ENCODE measurements around the gene RELT.

Gene RELT

GRCh38 chr11:73345481-73346160 is 30.6 kb upstream of the RELT start:
- Histone ChIP-seq H3K36me3 (ENCODE audit: insufficient read depth, low read length) (no peaks in the 10 kb centered on the region), H3K9ac (ENCODE audit: low read length) (no peak overlapping the region), H3K9me3 (ENCODE audit: low read length) (no peaks in the 10 kb centered on the region), H3K27ac (ENCODE audit: low read depth, low read length, poor library complexity, severe bottlenecking) (no peak overlapping the region), H3K27me3 (ENCODE audit: insufficient read depth, low read length) (no peaks in the 10 kb centered on the region; the same call in 1 of the 2 replicates), H3K4me1 (ENCODE audit: insufficient read depth, low read length, severe bottlenecking) (no peaks in the 10 kb centered on the region), H4K20me1 (ENCODE audit: insufficient read depth, low read length) (no peaks in the 10 kb centered on the region), H3K79me2 (ENCODE audit: insufficient read depth, low read length) (no peaks in the 10 kb centered on the region), H3K9me2 (ENCODE audit: low read depth, low read length) (no peaks in the 10 kb centered on the region), H3K4me3 (ENCODE audit: low read depth, low read length, poor library complexity, severe bottlenecking) (no peak overlapping the region), H3F3A (ENCODE audit: insufficient read depth, low read length) (no peaks in the 10 kb centered on the region), H2AFZ (ENCODE audit: low read length) (no peak overlapping the region), H3K4me2 (ENCODE audit: low read length) (no peak overlapping the region)
- TF ChIP-seq EZH2 (IDR thresholded peaks at IDR 0.05; ENCODE audit: borderline replicate concordance, low read length) (no peak), CTCF (IDR thresholded peaks at IDR 0.05; ENCODE audit: low read length) (no peak)

- Histone ChIP-seq H3K4me2 (ENCODE audit: low read length) (no peak overlapping the region), H3K79me2 (ENCODE audit: insufficient read depth, low read length) (no peaks in the 10 kb centered on the region), H3K27me3 (ENCODE audit: insufficient read depth, low read length) (no peaks in the 10 kb centered on the region; the same call in 1 of the 2 replicates), H3K9me2 (ENCODE audit: low read depth, low read length) (no peaks in the 10 kb centered on the region), H3K9ac (ENCODE audit: low read length) (no peak overlapping the region), H3K9me3 (ENCODE audit: low read length) (no peaks in the 10 kb centered on the region), H2AFZ (ENCODE audit: low read length) (no peak overlapping the region), H3K27ac (ENCODE audit: low read depth, low read length, poor library complexity, severe bottlenecking) (no peak overlapping the region), H3K4me1 (ENCODE audit: insufficient read depth, low read length, severe bottlenecking) (no peaks in the 10 kb centered on the region), H3F3A (ENCODE audit: insufficient read depth, low read length) (no peaks in the 10 kb centered on the region), H3K36me3 (ENCODE audit: insufficient read depth, low read length) (no peaks in the 10 kb centered on the region), H3K4me3 (ENCODE audit: low read depth, low read length, poor library complexity, severe bottlenecking) (no peak overlapping the region), H4K20me1 (ENCODE audit: insufficient read depth, low read length) (no peaks in the 10 kb centered on the region)
- no peak for TF ChIP-seq CTCF (IDR thresholded peaks at IDR 0.05; ENCODE audit: low read length)
- no peak for TF ChIP-seq EZH2 (IDR thresholded peaks at IDR 0.05; ENCODE audit: borderline replicate concordance, low read length)
Observed at GRCh38 chr11:73346186-73346935, 29.8 kb upstream of the RELT start.

GRCh38 chr11:73347067-73347466 is 29.1 kb upstream of the RELT start:
- no peak overlapping the region for H2AFZ ChIP-seq (ENCODE audit: low read length)
- no peaks in the 10 kb centered on the region for H3K9me2 ChIP-seq (ENCODE audit: low read depth, low read length)
- no peaks in the 10 kb centered on the region for H3K9me3 ChIP-seq (ENCODE audit: low read length)
- TF ChIP-seq CTCF (IDR thresholded peaks at IDR 0.05; ENCODE audit: low read length) (no peak), EZH2 (IDR thresholded peaks at IDR 0.05; ENCODE audit: borderline replicate concordance, low read length) (no peak)
- no peak overlapping the region for H3K4me3 ChIP-seq (ENCODE audit: low read depth, low read length, poor library complexity, severe bottlenecking)
- H3K9ac ChIP-seq (ENCODE audit: low read length), result no peak overlapping the region
- no peaks in the 10 kb centered on the region for H3F3A ChIP-seq (ENCODE audit: insufficient read depth, low read length)
- H3K36me3 ChIP-seq (ENCODE audit: insufficient read depth, low read length), result no peaks in the 10 kb centered on the region
- H3K27ac ChIP-seq (ENCODE audit: low read depth, low read length, poor library complexity, severe bottlenecking), result no peak overlapping the region
- no peaks in the 10 kb centered on the region for H3K4me1 ChIP-seq (ENCODE audit: insufficient read depth, low read length, severe bottlenecking)
- no peaks in the 10 kb centered on the region; the same call in 1 of the 2 replicates for H3K27me3 ChIP-seq (ENCODE audit: insufficient read depth, low read length)
- no peaks in the 10 kb centered on the region for H4K20me1 ChIP-seq (ENCODE audit: insufficient read depth, low read length)
- no peaks in the 10 kb centered on the region for H3K79me2 ChIP-seq (ENCODE audit: insufficient read depth, low read length)
- H3K4me2 ChIP-seq (ENCODE audit: low read length), result no peak overlapping the region
